ENCODE results near the gene RBM19. TPM values are rescaled to one million over a fixed set of nuclear protein-coding genes. Genes with fewer than 3 reads are reported as not detected.
"Not testable (repeated sequence)": the region's sequence is repeated elsewhere in the genome, so short reads cannot be mapped to it uniquely, and the experiment has no call there.

RBM19 gene
- total RNA-seq, 1 donor: 22.6 TPM

DNA sequence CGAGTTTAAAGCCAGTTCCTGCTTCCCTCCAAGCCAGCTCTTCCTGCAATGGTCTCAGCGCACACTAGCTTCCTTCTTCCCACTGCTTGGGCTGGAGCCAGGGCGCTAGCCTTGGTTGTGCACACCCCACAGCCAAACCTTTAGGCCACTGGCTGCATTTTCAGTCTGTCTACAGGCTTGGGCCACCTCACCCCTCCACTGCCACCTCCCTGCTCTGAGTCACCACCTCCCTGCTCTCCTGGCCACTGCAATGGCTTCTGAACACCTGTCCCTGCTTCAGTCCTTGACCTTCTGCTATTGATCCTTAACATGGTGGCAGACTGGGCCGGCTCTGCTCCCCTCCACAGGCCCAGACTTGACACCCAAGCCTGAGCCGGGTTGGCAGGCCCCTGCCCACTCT lies 151.1 kb downstream of the RBM19 start:
- TF ChIP-seq, protein P1, sequence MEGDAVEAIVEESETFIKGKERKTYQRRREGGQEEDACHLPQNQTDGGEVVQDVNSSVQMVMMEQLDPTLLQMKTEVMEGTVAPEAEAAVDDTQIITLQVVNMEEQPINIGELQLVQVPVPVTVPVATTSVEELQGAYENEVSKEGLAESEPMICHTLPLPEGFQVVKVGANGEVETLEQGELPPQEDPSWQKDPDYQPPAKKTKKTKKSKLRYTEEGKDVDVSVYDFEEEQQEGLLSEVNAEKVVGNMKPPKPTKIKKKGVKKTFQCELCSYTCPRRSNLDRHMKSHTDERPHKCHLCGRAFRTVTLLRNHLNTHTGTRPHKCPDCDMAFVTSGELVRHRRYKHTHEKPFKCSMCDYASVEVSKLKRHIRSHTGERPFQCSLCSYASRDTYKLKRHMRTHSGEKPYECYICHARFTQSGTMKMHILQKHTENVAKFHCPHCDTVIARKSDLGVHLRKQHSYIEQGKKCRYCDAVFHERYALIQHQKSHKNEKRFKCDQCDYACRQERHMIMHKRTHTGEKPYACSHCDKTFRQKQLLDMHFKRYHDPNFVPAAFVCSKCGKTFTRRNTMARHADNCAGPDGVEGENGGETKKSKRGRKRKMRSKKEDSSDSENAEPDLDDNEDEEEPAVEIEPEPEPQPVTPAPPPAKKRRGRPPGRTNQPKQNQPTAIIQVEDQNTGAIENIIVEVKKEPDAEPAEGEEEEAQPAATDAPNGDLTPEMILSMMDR (IDR thresholded peaks at IDR 0.05; ENCODE audit: insufficient read depth, low read length): no peak
- no peak overlapping the region for H3K4me3 ChIP-seq (ENCODE audit: low read depth, low read length)
- DNase-seq (ENCODE audit: low read depth): no peak

DNA sequence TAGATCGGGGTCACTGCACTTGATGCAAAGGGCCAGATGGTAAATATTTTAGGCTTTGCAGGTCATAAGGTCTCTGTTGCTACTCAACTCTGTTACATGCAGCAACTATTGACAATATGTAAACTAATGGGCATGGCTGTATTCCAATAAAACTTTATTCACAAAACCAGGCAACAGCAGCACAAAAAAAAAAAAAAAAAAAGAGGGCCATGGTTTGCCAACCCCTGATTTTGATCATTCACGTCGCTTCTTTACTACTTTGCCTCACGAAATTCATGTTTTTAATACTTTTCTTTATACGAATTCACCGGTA lies 152.9 kb downstream of the RBM19 start:
- no peak overlapping the region for H3K4me3 ChIP-seq (ENCODE audit: low read depth, low read length)
- TF ChIP-seq, protein P1 (IDR thresholded peaks at IDR 0.05; ENCODE audit: insufficient read depth, low read length): no peak
- DNase-seq (ENCODE audit: low read depth): no peak

DNA sequence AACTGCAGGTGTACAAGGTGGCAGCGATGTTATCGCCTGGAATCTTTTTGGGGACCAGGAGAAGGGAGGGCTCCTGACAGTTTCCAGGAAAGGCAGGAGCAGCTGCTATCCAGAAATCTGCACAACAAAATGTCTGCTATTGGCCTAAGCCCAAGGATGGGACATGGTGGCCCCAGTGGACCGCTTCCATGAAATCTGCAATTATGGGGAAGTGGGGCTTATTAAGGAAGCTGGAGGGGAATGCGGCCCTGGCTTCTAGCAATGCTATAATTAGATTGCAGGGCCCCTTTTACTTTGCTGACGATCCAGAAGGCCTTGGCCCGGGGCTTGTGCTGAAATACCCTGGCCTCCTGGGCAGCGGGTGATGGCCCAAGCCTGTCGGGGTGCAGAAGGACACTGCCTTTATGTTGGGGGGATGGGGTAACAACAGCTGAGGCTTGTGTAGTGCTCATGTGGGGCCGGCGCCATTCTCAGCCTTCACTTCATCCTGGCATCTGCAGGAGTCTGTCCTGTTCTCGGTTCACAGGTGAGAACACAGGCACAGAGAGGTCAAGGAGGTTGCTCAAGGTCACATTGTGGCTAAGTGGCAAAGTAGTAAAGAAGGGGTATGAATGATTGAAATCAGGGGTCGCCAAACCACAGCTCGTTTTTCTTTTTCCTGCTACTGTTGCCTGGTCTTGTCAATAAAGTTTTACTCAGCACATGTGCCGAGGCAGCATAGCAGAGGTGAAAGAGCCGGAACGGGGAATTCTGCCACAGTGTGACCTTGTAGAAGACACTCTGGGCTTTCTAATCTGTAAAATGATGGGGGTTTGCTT lies 153.5 kb downstream of the RBM19 start:
- DNase-seq (ENCODE audit: low read depth): no peak
- TF ChIP-seq, protein P1 (IDR thresholded peaks at IDR 0.05; ENCODE audit: insufficient read depth, low read length): no peak
- no peak overlapping the region for H3K4me3 ChIP-seq (ENCODE audit: low read depth, low read length)

DNA sequence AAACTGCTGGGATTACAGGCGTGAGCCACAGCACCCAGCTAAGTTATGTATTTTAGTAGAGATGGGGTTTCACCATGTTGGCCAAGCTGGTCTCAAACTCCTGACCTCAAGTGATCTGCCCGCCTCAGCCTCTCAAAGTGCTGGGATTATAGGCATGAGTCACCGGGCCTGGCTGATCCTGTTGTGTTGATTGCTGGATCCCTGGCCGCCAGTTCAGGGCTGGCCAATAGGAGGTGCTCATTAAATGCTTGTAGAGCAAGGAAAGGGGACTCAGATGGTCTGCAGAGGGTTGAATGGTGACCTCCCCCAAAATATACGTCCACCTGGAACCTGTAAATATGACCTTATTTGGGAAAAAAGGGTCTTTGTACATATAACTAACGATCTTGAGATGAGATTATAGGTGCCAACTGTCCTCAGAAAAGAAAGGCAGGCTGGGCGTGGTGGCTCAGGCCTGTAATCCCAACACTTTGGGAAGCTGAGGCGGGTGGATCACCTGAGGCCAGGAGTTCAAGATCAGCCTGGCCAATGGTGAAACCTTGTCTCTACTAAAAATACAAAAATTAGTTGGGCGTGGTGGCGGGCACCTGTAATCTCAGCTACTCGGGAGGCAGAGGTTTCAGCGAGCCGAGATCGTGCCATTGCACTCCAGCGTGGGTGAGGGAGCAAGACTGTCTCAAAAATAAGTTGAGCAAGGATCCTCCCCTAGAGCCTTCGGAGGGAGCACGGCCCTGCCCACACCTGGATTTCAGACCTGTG lies 156.5 kb downstream of the RBM19 start:
- not testable (repeated sequence) for DNase-seq (ENCODE audit: low read depth); H3K4me3 ChIP-seq (ENCODE audit: low read depth, low read length)

DNA sequence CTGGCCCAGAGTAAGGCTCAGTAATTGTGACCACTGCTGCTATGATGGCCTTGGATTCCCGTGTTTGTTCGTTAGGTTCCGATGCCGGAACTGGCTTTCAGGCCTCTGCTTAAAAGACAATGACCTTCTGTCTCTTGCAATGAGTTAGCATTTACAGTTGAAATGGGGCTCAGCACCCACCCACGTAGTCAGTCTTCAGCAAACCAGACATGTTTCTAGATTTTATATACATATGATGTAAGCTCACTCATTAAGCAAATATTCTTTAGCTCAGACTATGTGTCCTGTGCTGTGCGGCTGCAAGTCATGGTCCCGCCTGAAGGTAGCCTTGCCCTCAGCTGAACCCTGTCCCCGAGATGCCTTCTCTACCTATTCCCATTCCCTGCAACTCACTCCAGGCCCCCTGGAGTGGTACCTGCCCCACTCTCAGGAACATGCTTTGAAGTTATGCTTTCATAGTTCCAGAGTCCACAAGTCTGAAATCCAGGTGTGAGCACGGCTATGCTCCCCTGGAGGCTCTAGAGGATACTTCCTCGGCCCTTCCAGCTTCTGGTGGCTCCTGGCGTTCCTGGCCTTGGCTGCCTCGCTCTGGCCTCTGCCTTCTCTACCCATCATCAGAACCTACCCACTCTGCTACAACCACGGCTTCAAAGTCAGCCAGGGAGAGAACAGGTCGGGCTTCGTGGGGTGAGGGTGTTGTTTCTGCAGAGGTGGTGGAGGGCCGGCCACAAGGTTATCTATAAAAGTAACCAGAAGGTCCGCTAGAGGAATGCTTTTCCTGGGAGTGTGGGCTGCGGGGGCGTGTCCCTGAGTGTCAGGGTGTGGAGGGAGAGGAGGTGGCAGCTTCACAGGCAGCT lies 157.8 kb downstream of the RBM19 start:
- TF ChIP-seq, protein P1 (IDR thresholded peaks at IDR 0.05; ENCODE audit: insufficient read depth, low read length): no peak

DNA sequence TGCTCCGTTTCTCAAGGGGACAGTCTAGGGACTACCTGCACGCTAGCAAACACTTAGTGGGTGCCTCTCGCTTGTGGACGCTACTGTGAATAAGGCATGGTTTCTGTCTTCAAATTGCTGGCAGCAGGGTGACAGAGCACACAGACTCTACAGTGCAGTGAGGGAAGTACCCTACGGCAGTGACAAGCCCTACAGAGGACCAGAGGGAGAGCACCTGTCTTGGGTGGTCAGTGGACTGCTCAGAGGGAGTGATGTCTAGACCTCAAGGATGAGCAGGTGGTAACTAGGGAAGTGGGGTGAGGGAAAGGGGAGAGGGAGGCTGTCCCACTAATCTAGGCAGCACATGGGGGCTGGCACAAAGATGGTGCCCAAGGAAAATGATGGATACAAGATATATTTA lies 160.5 kb downstream of the RBM19 start:
- DNase-seq (ENCODE audit: low read depth): no peak
- no peak overlapping the region for H3K4me3 ChIP-seq (ENCODE audit: low read depth, low read length)
- TF ChIP-seq, protein P1 (IDR thresholded peaks at IDR 0.05; ENCODE audit: insufficient read depth, low read length): no peak

More for the DNA sequence above, 157.8 kb downstream of the RBM19 start:
- no peak for DNase-seq (ENCODE audit: low read depth)
- no peak overlapping the region for H3K4me3 ChIP-seq (ENCODE audit: low read depth, low read length)

All from fibroblast of the aortic adventitia (primary cell).